Urothelium cell line (cell line): ENCODE data around the gene FAM83C.

Source experiments
- DNase-seq: peaks from one replicate; pipeline ENCODE4 v3.0.0; 2011; ENCODE audit warnings: low spot score, mixed read lengths
- FAIRE-seq: peaks from 2 replicates; lab custom pipeline; 2011; peaks lifted over from hg19 to GRCh38; lab: Jason Lieb, UNC

FAM83C gene

GRCh38 chr20:35291654-35292503, at the start of gene FAM83C:
Gene FAM83C, minus strand, starts transcription at chr20:35292425. Its CDS starts 121 bp downstream, at chr20:35292304.
- peak; percentile 9 for FAIRE-seq
- DNase-seq, result no peak

- no peak for FAIRE-seq
- DNase-seq, result no peak
Measured at GRCh38 chr20:35341366-35342028, 49.3 kb upstream of the FAM83C start.

GRCh38 chr20:35340436-35340835, 48.2 kb upstream of the FAM83C start:
- DNase-seq (no peak), FAIRE-seq (no peak)

- DNase-seq, result no peak
- FAIRE-seq, result no peak
Measured at GRCh38 chr20:35339636-35340035, 47.4 kb upstream of the FAM83C start.

- no peak for FAIRE-seq
Measured at GRCh38 chr20:35339007-35339406, 46.8 kb upstream of the FAM83C start.

GRCh38 chr20:35334311-35335101, 42.3 kb upstream of the FAM83C start:
- no peak for FAIRE-seq
- no peak for DNase-seq

More at GRCh38 chr20:35339007-35339406, 46.8 kb upstream of the FAM83C start:
- DNase-seq, result peak; percentile 63

- DNase-seq, result no peak
- FAIRE-seq, result no peak
Measured at GRCh38 chr20:35333606-35334005, 41.4 kb upstream of the FAM83C start.

GRCh38 chr20:35332540-35333200, 40.4 kb upstream of the FAM83C start:
- FAIRE-seq (no peak), DNase-seq (no peak)

- FAIRE-seq (no peak), DNase-seq (peak; percentile 62)
Measured at GRCh38 chr20:35329435-35330139, 37.4 kb upstream of the FAM83C start.

- no peak for FAIRE-seq
- DNase-seq, result no peak
Measured at GRCh38 chr20:35328689-35329088, 36.5 kb upstream of the FAM83C start.

- FAIRE-seq, result no peak
- no peak for DNase-seq
Measured at GRCh38 chr20:35328095-35328685, 36.0 kb upstream of the FAM83C start.

- FAIRE-seq (no peak), DNase-seq (no peak)
Measured at GRCh38 chr20:35327074-35327976, 35.1 kb upstream of the FAM83C start.

GRCh38 chr20:35326740-35327073, 34.5 kb upstream of the FAM83C start:
- no peak for FAIRE-seq
- DNase-seq, result no peak

- FAIRE-seq (no peak), DNase-seq (no peak)
Measured at GRCh38 chr20:35326021-35326739, 34.0 kb upstream of the FAM83C start.

- FAIRE-seq, result no peak
- DNase-seq, result no peak
Measured at GRCh38 chr20:35325401-35325800, 33.2 kb upstream of the FAM83C start.

- DNase-seq (peak; percentile 78), FAIRE-seq (no peak)
Measured at GRCh38 chr20:35320396-35321126, 28.3 kb upstream of the FAM83C start.

- FAIRE-seq (no peak), DNase-seq (peak; percentile 55)
Measured at GRCh38 chr20:35319871-35320197, 27.6 kb upstream of the FAM83C start.
